HG03558 (cell line): ENCODE measurements around the gene WBP1.
"Not testable (repeated sequence)": the region's sequence is repeated elsewhere in the genome, so short reads cannot be mapped to it uniquely, and the experiment has no call there.

Experiments used
- ATAC-seq: cut with Tn5 transposase; IDR thresholded peaks from one replicate; pipeline ENCODE4 v1.9.1; 2021; ENCODE audit warnings: moderate number of reproducible peaks; ENCODE audit not compliant: unreplicated experiment; ENCODE audit errors: extremely low read depth

The WBP1 gene

DNA sequence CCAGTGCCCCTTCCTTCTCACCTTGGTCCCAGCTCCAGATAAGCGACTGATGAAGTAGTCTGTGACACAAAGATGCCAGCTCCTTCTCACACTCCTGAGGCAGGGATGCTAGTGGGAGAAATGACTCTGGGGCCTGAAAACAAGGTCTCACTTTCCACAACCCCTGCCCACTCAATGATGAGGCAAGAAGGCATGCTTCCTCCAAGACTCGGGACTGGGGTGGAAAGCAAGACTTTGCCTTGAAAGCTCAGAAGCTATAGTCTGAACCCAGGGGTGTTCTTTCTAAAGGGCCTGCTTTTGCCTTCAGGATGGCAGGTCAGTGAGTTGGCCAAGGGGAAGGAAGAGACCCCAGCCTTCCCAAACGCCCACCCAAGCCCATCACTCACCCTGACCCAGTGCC, 23.2 kb downstream of the WBP1 start:
- no peak for ATAC-seq

DNA sequence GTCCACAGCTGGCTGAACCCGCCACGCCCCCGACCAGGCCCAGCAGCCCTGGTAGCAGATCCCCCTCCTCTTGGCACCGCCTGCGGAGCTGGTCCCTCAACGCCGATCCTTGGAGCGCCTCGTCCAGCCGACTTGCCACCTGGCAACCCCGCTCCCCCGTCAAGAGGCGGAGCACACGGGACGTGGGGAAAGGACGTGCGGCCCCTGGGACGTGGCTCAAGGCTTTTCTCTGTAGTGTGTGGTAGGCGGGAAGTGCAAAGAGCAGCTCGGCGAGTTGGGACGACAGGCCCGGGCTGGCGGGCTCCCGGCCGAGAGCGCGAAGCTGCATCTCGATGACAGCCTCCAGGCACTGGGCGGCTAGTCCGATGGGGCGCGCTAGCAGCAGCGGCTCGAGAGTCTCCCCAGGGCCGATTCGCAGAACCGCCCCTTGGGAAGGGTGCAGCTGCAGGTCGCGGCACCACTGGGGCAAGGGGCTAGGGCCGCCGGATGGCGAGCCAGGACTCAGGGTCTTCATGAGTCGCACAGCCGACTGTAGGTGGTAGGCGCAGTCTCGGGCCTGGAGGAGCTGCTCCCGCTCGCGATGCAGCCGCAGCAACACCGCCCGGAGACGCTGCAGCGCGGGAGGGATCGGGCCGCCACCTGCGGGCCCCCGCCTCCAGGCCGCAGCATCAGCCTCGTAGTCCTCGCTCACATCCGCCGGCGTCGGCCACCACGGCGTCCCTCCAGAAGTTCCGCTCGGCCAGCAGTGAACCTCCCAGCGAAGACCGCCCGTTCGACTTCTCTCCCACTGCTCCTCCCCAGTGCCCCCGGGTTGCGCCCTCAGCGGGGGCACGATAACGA, 23.9 kb downstream of the WBP1 start:
- peak; percentile 23 for ATAC-seq

DNA sequence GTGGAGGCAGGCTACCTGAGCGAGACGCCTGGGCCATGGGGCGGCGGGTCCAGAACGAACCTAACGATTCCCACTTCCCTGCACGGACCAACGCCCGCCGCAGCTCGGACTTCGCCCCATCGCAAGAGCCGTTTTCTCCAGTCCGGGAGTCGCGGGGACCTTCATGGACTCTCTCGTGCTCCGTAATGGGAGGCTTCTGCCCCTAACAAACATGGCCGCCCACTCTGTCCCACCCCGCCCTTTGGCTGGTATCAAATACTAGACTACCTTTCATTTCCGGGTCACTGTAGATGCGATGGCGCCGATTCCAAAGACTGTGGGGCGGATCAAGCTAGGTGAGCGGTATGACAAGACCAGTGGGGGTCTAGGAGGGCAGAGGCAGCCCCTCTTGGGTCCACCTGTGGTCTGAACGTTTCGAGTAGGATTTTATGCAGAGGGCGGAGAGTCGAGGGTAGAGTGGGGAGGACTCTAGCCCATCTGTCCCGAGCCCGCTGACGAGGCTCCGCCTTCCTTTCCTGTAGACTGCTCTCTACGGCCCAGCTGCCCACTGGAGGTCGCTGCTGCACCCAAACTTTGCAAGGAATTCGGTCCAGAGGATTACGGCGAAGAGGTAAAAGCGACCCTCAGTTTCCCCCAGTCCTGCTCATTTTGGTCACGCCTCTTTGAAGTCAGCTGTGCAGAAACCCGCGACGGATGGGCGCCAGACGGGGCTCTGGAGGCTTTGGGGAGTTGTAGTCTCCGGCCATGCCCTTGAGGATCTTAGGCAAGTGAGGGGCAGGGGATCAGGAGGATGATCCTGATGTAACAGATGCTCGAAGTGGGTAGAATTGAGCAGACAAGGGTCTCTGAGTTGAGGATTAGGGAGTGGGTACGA, 24.8 kb downstream of the WBP1 start, which contains the start of the genes CCDC142 and TTC31:
Gene CCDC142, minus strand, starts transcription at position 198 of the 874 bp plus-strand sequence. Its CDS starts 161 bp downstream, at position 37.
Gene TTC31, plus strand, starts transcription at position 281 of the 874 bp plus-strand sequence. Its CDS starts 15 bp downstream, at position 296.
- peak; percentile 56 for ATAC-seq

DNA sequence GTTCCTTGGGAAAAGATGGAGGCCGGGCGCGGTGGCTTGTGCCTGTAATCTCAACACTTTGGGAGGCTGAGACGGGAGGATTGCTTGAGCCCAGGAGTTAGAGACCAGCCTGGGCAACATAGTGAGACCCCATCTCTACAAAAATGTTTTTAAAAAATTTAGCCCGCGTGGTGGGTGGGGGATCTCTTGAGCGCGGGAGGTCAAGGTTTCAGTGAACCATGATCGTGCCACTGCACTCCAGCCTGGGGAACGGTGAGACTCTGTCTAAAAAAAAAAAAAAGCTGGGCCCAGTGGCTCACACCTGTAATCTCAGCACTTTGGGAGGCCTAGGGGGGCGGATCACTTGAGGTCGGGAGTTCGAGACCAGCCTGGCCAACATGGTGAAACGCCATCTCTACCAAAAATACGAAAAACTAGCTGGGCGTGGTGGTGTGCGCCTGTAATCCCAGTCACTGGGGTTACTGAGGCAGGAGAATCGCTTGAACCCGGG, 25.5 kb downstream of the WBP1 start:
- ATAC-seq, result not testable (repeated sequence)

DNA sequence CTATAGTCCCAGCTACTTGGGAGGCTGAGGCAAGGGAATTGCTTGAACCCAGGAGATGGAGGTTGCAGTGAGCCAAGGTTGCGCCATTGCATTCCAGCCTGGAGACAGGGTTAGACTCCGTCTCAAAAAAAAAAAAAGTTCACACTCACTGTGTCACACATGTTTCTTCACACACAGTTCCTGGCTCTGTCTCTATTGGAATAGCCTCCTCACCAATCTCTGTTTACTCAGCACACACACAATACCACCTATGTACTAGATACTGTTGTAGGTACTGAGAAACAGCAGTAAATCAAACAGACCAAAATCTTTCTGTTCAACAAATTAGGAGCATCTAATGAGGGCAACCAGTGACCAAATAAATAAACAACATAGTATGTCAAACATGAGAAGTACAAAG, 27.9 kb downstream of the WBP1 start:
- no peak for ATAC-seq

DNA sequence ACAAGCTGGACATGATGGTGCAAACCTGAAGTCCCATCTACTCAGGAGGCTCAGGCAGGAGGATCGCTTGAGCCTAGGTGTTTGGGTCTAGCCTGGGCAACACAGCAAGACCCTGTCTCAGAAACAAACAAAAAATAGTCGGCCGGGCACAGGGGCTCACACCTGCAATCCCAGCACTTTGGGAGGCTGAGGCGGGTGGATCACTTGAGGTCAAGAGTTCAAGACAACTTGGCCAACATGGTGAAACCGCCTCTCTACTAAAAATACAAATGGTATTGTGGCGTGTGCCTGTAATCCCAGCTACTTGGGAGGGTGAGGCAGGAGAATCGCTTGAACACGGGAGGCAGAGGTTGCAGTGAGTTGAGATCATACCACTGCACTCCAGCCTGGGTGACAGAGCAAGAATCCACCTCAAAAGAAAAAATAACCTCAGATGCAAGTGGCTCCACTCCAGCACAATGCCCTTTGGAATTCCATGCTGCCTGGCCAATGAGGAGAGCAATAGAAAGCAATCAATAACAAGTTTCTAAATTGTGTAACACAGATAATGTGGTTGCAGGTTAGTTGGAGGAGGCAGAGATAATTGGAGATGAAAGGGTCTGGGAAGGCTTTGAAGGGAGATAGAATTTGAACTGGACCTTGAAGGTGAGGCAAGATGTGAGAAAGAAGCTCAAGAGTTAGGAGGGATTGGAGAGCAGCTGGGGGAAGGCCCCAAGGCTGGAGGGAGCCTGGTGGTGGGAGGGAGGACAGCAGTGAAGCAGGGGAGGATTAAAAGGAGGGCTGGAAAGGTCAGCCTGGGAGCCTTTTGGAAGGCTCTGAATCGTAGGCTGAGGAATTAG, 30.6 kb downstream of the WBP1 start:
- no peak for ATAC-seq

DNA sequence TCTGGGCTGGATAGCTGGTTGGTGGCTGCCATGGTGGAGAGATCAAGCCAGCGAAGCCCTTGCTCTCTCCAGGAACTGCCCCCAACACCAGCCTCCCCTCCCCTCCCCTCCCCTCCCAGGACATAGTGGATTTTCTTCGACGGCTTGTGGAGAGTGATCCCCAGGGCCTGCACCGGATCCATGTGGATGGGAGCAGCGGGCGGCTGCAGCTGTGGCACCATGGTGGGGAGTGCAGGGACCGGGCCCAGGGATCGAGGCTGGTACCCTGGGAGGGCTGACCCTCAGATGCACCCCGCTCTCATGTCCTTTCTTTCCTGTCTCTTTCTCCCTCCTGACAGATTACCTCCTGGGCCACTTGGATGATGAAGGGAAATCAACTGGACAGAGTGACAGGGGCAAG, 31.7 kb downstream of the WBP1 start:
- no peak for ATAC-seq

DNA sequence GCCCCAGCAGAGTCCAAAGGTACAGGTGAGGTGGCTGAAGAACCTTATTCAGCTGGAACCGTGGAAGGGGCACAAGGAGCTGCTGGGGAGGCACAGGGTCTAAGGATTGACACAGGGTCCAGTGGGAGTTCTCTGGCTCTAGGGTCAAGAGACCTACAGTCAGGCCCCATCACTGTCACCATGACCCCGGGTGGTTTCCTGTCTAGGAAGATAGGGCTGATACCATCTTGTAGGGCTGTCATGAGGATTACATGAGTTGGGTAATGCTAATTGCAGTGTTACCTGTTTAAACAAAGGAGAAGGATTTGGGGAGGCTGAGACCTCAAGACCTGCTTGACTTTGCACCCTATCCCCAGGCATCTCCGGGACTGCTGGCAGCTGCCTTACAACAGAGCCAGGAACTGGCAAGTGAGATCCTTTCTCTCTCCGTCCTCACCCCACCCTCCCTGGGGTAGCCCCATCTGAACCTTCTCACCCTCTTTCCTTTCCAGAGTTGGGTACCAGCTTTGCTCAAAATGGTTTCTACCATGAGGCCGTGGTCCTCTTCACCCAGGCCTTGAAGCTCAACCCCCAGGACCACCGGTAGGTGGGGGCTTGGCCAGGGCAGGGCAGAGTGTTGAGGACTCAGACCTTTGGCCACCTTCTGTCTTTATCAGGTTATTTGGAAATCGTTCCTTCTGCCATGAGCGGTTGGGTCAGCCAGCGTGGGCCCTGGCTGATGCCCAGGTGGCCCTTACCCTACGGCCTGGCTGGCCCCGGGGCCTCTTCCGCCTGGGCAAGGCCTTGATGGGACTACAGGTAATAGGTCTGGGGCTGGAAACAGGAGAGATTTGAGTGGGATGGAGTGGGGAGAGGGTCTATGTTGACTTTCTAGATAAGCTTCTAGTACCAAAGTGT, 33.7 kb downstream of the WBP1 start:
- no peak for ATAC-seq

DNA sequence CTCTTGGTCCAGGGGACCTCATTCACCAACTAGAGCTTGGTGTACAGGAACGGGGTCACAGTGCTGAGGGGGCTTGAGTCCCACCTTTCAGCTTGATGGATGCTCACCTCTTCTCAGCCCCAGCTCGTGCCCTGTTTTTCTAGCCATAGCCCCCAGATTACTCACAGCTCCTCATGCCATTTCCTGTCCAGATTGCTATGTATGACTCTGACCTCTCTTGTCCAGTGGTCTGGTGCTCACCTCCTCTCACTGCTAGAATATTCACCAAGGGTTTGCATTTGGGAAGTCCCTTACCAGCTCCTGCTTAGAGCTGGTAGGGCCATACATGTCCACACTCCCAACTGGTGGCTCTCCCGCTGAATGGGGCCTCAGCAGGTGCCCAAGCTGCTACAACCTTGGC, 35.3 kb downstream of the WBP1 start:
- ATAC-seq, result no peak

DNA sequence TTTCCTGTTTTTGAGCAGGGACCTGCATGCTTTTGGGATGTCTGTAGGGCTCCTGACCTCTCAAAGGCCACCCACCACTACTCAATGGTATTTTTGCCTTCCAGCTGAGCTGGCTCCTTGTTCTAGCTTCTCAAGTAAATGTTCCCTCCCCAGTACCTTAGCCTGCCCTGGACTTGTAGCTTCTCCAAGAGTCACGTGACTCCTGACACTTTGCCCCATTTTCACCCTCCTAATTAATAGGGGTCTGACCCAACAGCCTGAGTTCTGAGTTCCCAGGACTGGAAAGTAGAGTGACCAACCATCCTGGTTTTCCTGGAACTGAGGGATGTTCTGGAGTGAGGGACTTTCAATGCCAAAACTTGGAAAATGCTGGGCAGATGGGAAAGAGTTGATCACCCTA, 37.2 kb downstream of the WBP1 start:
- no peak for ATAC-seq

DNA sequence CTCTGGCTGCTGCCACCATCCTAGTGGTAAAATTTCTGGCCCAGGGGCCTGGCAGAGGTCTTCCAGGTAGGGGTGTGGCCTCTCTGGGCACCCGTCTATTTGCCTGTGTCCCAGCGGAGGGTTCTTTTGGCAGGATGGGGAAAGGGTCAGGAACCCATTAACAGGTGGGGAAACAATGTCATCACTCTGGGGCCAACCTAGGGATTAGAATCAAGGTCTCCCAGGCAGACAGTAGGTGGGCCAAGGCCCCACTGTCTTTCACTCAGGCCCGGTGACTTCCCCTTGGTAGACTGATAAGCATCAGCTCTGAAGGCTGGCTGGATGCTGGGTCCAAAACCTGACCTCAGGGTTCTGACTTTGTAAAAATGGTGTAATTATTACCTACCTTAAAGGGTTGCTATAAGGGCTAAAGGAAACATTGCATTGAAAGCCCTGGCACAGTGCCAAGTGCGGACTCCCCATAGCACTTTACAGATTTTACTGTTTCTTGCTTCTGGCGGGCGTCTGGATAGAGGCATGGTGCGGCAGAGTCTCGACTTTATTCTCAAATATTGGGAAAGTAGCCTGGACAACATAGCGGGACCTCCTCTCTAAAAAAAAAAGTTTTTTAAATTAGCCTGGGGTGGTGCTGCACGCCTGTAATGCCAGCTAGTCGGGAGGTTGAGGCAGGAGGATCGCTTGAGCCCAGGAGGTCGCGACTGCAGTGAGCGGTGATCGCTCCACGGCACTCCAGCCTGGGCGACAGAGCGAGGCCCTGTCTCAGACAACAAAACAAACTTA, 38.9 kb downstream of the WBP1 start:
- no peak for ATAC-seq

DNA sequence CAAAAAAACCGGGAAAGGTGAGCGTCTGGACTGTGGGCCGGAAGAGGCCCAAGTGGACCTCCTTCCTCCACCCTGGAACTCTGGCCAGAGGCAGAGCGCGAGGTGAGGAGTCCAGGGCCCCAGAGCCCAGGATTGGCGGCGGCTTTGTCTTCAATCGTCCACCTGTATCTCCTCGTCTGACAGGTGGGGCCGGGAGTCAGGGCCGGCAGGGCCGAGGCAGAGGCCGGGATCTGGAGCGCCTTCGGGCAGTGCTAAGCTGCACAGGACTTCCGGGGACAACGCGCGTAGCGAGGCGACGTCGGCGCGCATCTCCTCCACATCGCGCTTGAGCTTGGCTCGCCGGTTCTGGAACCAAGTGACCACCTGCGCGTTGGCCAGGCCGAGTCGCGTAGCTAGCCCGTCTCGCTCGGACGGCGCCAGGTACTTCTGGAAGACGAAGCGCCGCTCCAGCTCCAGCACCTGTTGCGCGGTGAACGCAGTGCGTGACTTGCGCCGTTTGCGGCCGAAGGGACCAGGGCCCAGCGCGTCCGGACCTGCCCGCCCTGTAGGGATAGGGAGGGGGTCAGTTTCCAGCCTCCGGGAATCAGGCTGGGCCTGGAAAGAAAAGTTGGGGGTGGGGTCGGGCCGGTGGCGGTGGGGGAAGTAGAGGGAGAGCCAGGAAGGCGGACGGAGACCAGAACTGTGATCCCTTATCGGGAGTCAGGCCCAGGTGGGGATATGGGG, 39.7 kb downstream of the WBP1 start:
- no peak for ATAC-seq

DNA sequence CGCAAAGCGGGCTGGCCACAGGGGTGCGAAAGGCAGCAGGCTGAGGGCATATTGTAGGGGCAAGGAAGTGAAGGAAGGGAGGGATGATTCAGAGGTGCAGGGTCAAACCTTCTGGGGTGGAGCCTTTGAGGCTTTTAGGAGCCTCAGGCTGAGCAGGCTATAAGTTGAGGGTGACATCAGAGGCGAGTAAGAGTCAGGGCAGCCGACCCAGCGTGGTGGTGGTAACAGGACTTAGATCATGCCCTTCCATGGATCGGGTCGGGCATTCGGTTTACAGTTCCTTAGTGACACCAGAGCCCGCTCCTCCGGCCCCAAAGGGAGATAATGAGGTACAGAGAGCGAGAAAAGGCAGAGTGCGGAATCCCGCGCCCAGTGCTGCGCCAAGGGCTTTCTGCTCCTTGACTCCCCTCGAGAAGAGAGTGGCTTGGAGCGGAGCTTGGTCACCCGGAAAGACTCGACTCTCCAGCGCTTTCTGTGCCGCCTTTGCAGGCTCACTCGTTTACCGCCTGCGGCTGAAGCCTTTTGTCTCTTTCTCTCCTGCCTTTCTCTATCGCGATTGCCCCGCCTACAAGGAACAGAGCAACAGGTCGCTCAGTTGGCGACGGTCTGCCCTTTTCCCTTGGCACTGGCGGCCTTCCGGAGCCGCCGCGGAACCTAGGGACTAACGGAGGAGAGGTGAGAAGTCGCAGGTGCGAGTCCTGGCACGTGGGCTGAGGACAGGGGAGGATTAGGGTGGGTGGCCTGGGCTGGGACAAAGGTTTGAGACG, 40.4 kb downstream of the WBP1 start:
- ATAC-seq, result no peak

DNA sequence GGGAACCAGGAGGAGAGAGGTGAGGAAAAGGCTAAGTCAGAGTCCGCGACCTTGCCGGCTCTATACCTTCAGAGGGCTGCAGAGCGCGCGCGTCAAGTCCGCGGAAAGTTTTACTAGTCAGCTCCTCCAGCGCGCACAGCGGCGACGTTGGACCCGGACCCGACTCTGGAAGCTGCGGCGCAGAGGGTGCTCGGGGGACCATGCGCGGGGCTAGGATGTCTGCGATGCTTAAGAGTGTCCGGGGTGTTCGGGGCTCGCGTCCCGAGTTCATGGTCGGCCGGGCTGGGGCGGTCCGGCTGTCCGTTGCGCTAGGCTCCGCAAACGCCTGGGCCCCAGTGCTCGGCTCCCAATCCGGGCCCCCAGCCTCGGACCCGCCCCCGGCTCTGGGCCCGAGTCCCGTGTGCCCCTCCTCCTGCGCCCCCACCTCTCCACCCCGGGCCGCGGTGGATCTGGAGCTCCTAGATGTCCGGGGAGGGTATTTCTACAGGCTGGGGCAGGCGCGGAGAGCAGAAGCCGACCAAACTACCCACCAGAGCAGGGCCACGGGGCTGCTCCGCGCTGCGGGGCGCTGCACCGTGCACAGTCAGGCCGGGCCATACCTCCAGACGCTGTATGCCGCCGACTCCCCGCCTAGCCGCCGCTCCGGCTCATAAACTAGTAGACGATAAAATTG, 41.2 kb downstream of the WBP1 start, which contains the start of gene LBX2:
Gene LBX2, minus strand, starts transcription at position 337 of the 673 bp plus-strand sequence. Its CDS starts 66 bp downstream, at position 271.
- ATAC-seq, result no peak

DNA sequence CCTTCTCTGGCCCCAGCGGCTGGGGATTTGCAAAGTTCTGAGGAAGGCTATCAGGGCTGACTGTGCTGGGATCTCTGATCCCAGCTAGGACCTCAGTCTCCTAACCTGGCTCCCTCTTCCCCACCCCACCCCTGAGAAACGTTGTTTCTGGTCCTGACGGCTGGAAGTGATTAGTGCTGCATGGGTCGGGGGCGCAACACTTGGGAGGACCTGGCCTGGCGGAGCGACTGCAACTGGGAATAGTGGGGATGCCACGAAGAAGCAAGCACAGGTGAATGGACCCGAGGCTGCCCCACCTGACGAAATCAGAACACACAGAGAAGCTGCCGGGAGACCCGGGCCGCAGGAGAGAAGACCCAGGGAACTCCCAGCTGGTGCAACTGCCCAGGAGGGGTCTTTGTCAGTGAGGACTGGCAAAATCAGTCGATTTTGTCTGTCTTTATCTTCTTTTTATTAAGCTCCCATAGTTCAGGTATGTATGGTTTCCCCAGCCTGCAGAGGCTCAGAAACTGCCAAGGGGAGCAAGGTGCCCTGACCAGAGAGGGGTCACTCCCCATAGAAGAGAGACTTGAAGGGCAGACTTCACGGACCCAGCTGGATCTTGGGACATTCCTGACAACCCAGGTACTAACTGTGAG, 41.8 kb downstream of the WBP1 start:
- ATAC-seq, result no peak

DNA sequence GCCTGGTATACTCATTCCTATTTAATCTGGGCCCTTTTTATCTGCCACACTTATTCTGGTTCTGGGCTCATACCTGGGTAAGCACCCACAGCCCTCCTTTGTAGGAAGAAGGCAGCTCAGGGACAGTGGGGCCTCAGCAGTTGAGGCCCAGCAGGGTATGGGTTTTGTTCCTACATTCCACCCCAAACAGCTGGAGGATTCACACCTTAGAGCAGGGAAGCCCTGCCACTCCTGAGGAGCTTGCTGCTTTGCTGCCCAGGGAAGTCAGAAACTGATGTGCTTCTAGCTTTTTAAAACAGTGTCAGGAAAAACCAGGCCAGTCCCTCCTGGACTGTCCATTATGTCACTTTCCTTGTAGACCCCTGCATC, 42.3 kb downstream of the WBP1 start:
- no peak for ATAC-seq
